Adrenal gland (tissue), 12 donors: Measurements from ENCODE around the gene SSBP3. TPM values are rescaled to one million over a fixed set of nuclear protein-coding genes. Genes with fewer than 3 reads are reported as not detected.

ENCODE experiments used
- DNase-seq, 7 donors: peaks; one replicate each; pipeline ENCODE4 v3.0.0-alpha.2; 2019 to 2020
- H3K27ac ChIP-seq, 5 donors: fragments of 200-600 bp; sonication (generic) in 4 of 5; 1 replicate in 3 of 5; 2 replicates in 2 of 5; pipeline versions ENCODE4 v1.5.1 to v1.8.0; 2016 to 2020; ENCODE audit warnings: mild to moderate bottlenecking in 1 of 5
- H3K27me3 ChIP-seq: fragments of 200-600 bp; 2 replicates; pipeline ENCODE4 v1.8.0; 2021
- H3K36me3 ChIP-seq, 2 donors: fragments of 200-600 bp; replicated peaks in 1 of 2; 1 replicate in 1 of 2; 2 replicates in 1 of 2; pipeline versions ENCODE4 v1.5.1 to v1.8.0; 2018 to 2022
- H3K4me1 ChIP-seq, 2 donors: fragments of 200-600 bp; replicated peaks in 1 of 2; 1 replicate in 1 of 2; 2 replicates in 1 of 2; pipeline versions ENCODE4 v1.5.1 to v1.8.0; 2018 to 2021
- H3K4me3 ChIP-seq, 4 donors: fragments of 200-600 bp; sonication (generic) in 3 of 4; one replicate each; pipeline ENCODE4 v1.5.1; 2016 to 2018
- H3K9me3 ChIP-seq, 3 donors: fragments of 200-600 bp; sonication (generic) in 1 of 3; replicated peaks in 1 of 3; 1 replicate in 2 of 3; 2 replicates in 1 of 3; pipeline versions ENCODE4 v1.5.1 to v1.8.0; 2016 to 2021
- POLR2A ChIP-seq, 2 donors: fragments of 450-650 bp; IDR thresholded peaks; one replicate each; pipeline ENCODE4 v1.6.1; 2017; ENCODE audit warnings: antibody characterized with exemption in 2 of 2, mild to moderate bottlenecking in 2 of 2, moderate library complexity in 1 of 2
- WGBS, 4 donors: extraction: QIAGEN DNeasy Blood & Tissue Kit in 2 of 4; methylation state at CpG; one replicate each; pipeline versions ENCODE4 v1.1.5 to v1.1.7; 2013 to 2017; 5-methylcytosine and 5-hydroxymethylcytosine counted together
- intact Hi-C, 2 donors: fragments of 100-400 bp; cut with DNase I; formaldehyde crosslinking; loops; one replicate each; pipeline versions ENCODE4 v1.14.1 to v1.15.0; 2022 to 2023
- polyA plus RNA-seq, 3 donors: library from polyadenylated mRNA; stranded (reverse); fragments of 200-250 nt in 2 of 3; fragments of 350-450 nt in 1 of 3; fragmentation: Illumina TruSeq in 1 of 3; extraction: RNeasy Lipid Tissue Mini Kit (QIAGEN cat#74804) in 1 of 3; gene quantifications; one replicate each; pipeline ENCODE4 v1.2.3, GENCODE V29; 2013 to 2014
- total RNA-seq, 9 donors: library from RNA; depleted of rRNA in 4 of 9; stranded (reverse); fragments of >200 nt in 4 of 9; fragments of 120-200 nt in 1 of 9; fragmentation: NEBNext Ultra II Directional in 1 of 9; extraction: Animal tissue kit (Norgen Biotek cat#: 25700) in 1 of 9; gene quantifications; one replicate each; pipeline versions ENCODE4 v1.1.0 to v1.2.4, GENCODE V29; 2013 to 2023
- TF ChIP-seq, protein P1 (sequence below), 6 experiments: fragments of 450-650 bp in 4 of 6; fragments of 200-600 bp in 2 of 6; sonication (generic) in 1 of 6; IDR thresholded peaks; 1 replicate in 5 of 6; 2 replicates in 1 of 6; pipeline versions ENCODE4 v1.5.1 to v1.8.0; 2016 to 2021; ENCODE audit warnings: antibody characterized with exemption in 6 of 6, mild to moderate bottlenecking in 2 of 6, moderate library complexity in 1 of 6
- donor health status: healthy with polysubstance abuse.
- donor health status: Bipolar disorder and iron deficiency.
- donor health status: DM: yes; HTN: yes; CAD: no.
- donor health status: DM: no; HTN: no; CAD: no.
- donor health status: DM: no; HTN: no; CAD: no.
- donor health status: DM: yes; HTN: yes; CAD: no.

Gene SSBP3
- total and polyA plus RNA-seq, 12 donors, result 15.3 to 150 (median 66.0) TPM

DNA sequence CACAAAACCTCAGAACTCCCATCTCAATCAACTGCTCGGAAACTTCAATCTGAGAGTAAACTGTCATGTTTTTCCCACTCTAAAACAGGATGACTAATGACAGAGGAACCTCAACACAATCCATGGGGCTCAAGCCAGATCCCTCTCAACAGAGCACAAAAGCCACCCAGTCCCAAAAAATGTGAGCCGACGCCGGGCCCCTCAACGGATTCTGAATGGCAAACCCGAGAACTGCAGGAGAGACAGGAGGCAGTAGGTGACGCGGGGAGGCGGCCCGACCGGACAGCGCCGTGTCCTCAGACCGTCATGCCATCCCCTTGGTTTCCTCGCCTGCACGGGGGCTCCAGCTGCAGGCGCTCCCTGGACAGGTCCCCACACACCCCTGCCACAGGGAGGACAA, 53.4 kb downstream of the SSBP3 start:
- DNase-seq, result no peak
- H3K4me1 ChIP-seq, result peaks cover 0 to 55% of the 10 kb centered on the region in 2 donors
- WGBS, 4 donors, result 93 to 95% (median 94%) methylated on average over 15 to 17 of the region's 17 CpGs
- H3K9me3 ChIP-seq, result no peaks in the 10 kb centered on the region
- no peaks in the 10 kb centered on the region for H3K36me3 ChIP-seq
- intact Hi-C loops, result no loop called here
- no peak overlapping the region for H3K27ac ChIP-seq
- no peaks in the 10 kb centered on the region for H3K27me3 ChIP-seq
- TF ChIP-seq, protein P1, sequence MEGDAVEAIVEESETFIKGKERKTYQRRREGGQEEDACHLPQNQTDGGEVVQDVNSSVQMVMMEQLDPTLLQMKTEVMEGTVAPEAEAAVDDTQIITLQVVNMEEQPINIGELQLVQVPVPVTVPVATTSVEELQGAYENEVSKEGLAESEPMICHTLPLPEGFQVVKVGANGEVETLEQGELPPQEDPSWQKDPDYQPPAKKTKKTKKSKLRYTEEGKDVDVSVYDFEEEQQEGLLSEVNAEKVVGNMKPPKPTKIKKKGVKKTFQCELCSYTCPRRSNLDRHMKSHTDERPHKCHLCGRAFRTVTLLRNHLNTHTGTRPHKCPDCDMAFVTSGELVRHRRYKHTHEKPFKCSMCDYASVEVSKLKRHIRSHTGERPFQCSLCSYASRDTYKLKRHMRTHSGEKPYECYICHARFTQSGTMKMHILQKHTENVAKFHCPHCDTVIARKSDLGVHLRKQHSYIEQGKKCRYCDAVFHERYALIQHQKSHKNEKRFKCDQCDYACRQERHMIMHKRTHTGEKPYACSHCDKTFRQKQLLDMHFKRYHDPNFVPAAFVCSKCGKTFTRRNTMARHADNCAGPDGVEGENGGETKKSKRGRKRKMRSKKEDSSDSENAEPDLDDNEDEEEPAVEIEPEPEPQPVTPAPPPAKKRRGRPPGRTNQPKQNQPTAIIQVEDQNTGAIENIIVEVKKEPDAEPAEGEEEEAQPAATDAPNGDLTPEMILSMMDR (IDR thresholded peaks at IDR 0.05), result no peak
- TF ChIP-seq POLR2A (IDR thresholded peaks at IDR 0.05), result no peak
- H3K4me3 ChIP-seq, result no peak overlapping the region

- Histone ChIP-seq H3K36me3 (no peaks in the 10 kb centered on the region), H3K4me3 (no peak overlapping the region), H3K9me3 (no peaks in the 10 kb centered on the region), H3K4me1 (peaks cover 0 to 36% of the 10 kb centered on the region in 2 donors), H3K27me3 (no peaks in the 10 kb centered on the region), H3K27ac (peak overlapping the region in 2 of 5 donors; percentile 27 to 32)
- intact Hi-C loops, result no loop called here
- no peak for DNase-seq
- WGBS, 4 donors, result 20 to 43% (median 30%) methylated on average over 5 of the region's 5 CpGs
- no peak for TF ChIP-seq POLR2A (IDR thresholded peaks at IDR 0.05)
- TF ChIP-seq, protein P1 (IDR thresholded peaks at IDR 0.05), result no peak
Measured at GRCh38 chr1:54350360-54350759, 55.8 kb downstream of the SSBP3 start.

DNA sequence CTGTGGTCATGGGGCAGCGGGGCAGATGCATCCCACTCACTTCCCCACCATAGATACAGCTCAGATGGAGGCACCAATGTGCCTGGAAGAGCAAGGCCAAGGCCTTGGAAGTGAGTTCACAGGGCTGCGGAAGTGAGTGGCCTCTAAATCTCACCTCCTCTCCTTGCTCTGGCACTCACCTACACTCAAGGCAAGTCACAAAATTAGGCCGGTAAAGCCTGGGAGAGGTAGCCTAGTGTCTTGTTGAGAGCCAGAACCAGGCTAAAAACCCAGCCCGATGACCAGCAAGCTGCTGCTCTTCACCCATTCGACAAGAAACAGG, 57.5 kb downstream of the SSBP3 start:
- Histone ChIP-seq H3K9me3 (no peaks in the 10 kb centered on the region), H3K27me3 (no peaks in the 10 kb centered on the region), H3K36me3 (peaks cover 0 to 4% of the 10 kb centered on the region in 2 donors), H3K4me1 (peaks cover 0 to 20% of the 10 kb centered on the region in 2 donors), H3K4me3 (no peak overlapping the region), H3K27ac (peak overlapping the region in 1 of 5 donors; percentile 3)
- DNase-seq, result no peak
- intact Hi-C loops, result no loop called here
- TF ChIP-seq POLR2A (IDR thresholded peaks at IDR 0.05), result no peak
- TF ChIP-seq, protein P1 (IDR thresholded peaks at IDR 0.05), result no peak
- WGBS, 4 donors, result 65 to 89% (median 79%) methylated on average over 4 to 5 of the region's 5 CpGs

GRCh38 chr1:54347955-54348699, 58.1 kb downstream of the SSBP3 start:
- Histone ChIP-seq H3K4me1 (peaks cover 0 to 20% of the 10 kb centered on the region in 2 donors), H3K27ac (peak overlapping the region in 1 of 5 donors; percentile 3), H3K4me3 (no peak overlapping the region), H3K9me3 (no peaks in the 10 kb centered on the region), H3K27me3 (no peaks in the 10 kb centered on the region), H3K36me3 (peaks cover 0 to 4% of the 10 kb centered on the region in 2 donors)
- WGBS, 4 donors, result 80 to 85% (median 84%) methylated on average over 14 of the region's 14 CpGs
- intact Hi-C loops, result no loop called here
- TF ChIP-seq POLR2A (IDR thresholded peaks at IDR 0.05), result no peak
- DNase-seq, result no peak
